ENCODE measurements around the gene GALNT2. TPM values are rescaled to one million over a fixed set of nuclear protein-coding genes. Genes with fewer than 3 reads are reported as not detected.
A peak's percentile ranks its signal among the peaks of the same experiment; 100 is the strongest.

The GALNT2 gene
- total and polyA plus RNA-seq, 4 donors = 47.5 to 182 (median 114) TPM

- Histone ChIP-seq H3K9me3 (ENCODE audit: control insufficient read depth in 4 of 4, low read length in 3 of 4) (no peaks in the 10 kb centered on the region), H3K4me3 (ENCODE audit: low read depth in 1 of 3, low read length in 3 of 3) (no peak overlapping the region), H3K27ac (ENCODE audit: low read depth in 1 of 2, low read length in 2 of 2) (no peak overlapping the region), H3K9ac (ENCODE audit: low read depth in 1 of 2, low read length in 2 of 2) (no peak overlapping the region), H3K27me3 (ENCODE audit: control insufficient read depth in 4 of 4, insufficient read depth in 4 of 4, low read length in 3 of 4) (no peaks in the 10 kb centered on the region), H3K4me1 (ENCODE audit: control insufficient read depth in 4 of 4, insufficient read depth in 4 of 4, low read length in 3 of 4) (peaks cover 0 to 17% (median 12%) of the 10 kb centered on the region in 4 donors), H3K36me3 (ENCODE audit: control insufficient read depth in 4 of 4, insufficient read depth in 3 of 4, low read depth in 1 of 4, low read length in 3 of 4) (peaks cover 0 to 2% (median 0%) of the 10 kb centered on the region in 4 donors)
- no peak for DNase-seq (ENCODE audit: low spot score)
- WGBS = 83% methylated on average over 18 of the region's 18 CpGs
- TF ChIP-seq, protein P1, sequence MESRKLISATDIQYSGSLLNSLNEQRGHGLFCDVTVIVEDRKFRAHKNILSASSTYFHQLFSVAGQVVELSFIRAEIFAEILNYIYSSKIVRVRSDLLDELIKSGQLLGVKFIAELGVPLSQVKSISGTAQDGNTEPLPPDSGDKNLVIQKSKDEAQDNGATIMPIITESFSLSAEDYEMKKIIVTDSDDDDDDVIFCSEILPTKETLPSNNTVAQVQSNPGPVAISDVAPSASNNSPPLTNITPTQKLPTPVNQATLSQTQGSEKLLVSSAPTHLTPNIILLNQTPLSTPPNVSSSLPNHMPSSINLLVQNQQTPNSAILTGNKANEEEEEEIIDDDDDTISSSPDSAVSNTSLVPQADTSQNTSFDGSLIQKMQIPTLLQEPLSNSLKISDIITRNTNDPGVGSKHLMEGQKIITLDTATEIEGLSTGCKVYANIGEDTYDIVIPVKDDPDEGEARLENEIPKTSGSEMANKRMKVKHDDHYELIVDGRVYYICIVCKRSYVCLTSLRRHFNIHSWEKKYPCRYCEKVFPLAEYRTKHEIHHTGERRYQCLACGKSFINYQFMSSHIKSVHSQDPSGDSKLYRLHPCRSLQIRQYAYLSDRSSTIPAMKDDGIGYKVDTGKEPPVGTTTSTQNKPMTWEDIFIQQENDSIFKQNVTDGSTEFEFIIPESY (IDR thresholded peaks at IDR 0.05) = no peak
- TF ChIP-seq, protein P2, sequence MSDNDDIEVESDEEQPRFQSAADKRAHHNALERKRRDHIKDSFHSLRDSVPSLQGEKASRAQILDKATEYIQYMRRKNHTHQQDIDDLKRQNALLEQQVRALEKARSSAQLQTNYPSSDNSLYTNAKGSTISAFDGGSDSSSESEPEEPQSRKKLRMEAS (IDR thresholded peaks at IDR 0.05) = peak; percentile 74
Measured at GRCh38 chr1:230321741-230322420, 254.8 kb downstream of the GALNT2 start.

GRCh38 chr1:230322421-230322756, 255.4 kb downstream of the GALNT2 start:
- peaks cover 2 to 21% (median 16%) of the 10 kb centered on the region in 4 donors for H3K4me1 ChIP-seq (ENCODE audit: control insufficient read depth in 4 of 4, insufficient read depth in 4 of 4, low read length in 3 of 4)
- H3K36me3 ChIP-seq (ENCODE audit: control insufficient read depth in 4 of 4, insufficient read depth in 3 of 4, low read depth in 1 of 4, low read length in 3 of 4) = peaks cover 0 to 2% (median 0%) of the 10 kb centered on the region in 4 donors
- H3K9ac ChIP-seq (ENCODE audit: low read depth in 1 of 2, low read length in 2 of 2) = no peak overlapping the region
- WGBS = 97% methylated on average over 15 of the region's 15 CpGs
- no peak for DNase-seq (ENCODE audit: low spot score)
- H3K4me3 ChIP-seq (ENCODE audit: low read depth in 1 of 3, low read length in 3 of 3) = no peak overlapping the region
- H3K27ac ChIP-seq (ENCODE audit: low read depth in 1 of 2, low read length in 2 of 2) = no peak overlapping the region
- H3K9me3 ChIP-seq (ENCODE audit: control insufficient read depth in 4 of 4, low read length in 3 of 4) = no peaks in the 10 kb centered on the region
- no peak for TF ChIP-seq TAF1 (conservative IDR thresholded peaks at IDR 0.05)
- no peak for TF ChIP-seq GABPA (IDR thresholded peaks at IDR 0.05 in 1 of 2, conservative IDR thresholded peaks at IDR 0.05 in 1 of 2)
- TF ChIP-seq EGR1 (IDR thresholded peaks at IDR 0.05; ENCODE audit: low read depth in 2 of 2) = no peak
- TF ChIP-seq, protein P1 (IDR thresholded peaks at IDR 0.05) = no peak
- TF ChIP-seq, protein P3, sequence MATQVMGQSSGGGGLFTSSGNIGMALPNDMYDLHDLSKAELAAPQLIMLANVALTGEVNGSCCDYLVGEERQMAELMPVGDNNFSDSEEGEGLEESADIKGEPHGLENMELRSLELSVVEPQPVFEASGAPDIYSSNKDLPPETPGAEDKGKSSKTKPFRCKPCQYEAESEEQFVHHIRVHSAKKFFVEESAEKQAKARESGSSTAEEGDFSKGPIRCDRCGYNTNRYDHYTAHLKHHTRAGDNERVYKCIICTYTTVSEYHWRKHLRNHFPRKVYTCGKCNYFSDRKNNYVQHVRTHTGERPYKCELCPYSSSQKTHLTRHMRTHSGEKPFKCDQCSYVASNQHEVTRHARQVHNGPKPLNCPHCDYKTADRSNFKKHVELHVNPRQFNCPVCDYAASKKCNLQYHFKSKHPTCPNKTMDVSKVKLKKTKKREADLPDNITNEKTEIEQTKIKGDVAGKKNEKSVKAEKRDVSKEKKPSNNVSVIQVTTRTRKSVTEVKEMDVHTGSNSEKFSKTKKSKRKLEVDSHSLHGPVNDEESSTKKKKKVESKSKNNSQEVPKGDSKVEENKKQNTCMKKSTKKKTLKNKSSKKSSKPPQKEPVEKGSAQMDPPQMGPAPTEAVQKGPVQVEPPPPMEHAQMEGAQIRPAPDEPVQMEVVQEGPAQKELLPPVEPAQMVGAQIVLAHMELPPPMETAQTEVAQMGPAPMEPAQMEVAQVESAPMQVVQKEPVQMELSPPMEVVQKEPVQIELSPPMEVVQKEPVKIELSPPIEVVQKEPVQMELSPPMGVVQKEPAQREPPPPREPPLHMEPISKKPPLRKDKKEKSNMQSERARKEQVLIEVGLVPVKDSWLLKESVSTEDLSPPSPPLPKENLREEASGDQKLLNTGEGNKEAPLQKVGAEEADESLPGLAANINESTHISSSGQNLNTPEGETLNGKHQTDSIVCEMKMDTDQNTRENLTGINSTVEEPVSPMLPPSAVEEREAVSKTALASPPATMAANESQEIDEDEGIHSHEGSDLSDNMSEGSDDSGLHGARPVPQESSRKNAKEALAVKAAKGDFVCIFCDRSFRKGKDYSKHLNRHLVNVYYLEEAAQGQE (IDR thresholded peaks at IDR 0.05) = no peak
- H3K27me3 ChIP-seq (ENCODE audit: control insufficient read depth in 4 of 4, insufficient read depth in 4 of 4, low read length in 3 of 4) = no peaks in the 10 kb centered on the region
